Cortex of kidney (tissue), 1 donor: ENCODE results near the gene ZNF665.
"Not testable (repeated sequence)": the region's sequence is repeated elsewhere in the genome, so short reads cannot be mapped to it uniquely, and the experiment has no call there.

Experiments used
- DNase-seq: peaks from one replicate; lab custom pipeline; 2025; lab: John Stamatoyannopoulos, UW

ZNF665 gene

DNA sequence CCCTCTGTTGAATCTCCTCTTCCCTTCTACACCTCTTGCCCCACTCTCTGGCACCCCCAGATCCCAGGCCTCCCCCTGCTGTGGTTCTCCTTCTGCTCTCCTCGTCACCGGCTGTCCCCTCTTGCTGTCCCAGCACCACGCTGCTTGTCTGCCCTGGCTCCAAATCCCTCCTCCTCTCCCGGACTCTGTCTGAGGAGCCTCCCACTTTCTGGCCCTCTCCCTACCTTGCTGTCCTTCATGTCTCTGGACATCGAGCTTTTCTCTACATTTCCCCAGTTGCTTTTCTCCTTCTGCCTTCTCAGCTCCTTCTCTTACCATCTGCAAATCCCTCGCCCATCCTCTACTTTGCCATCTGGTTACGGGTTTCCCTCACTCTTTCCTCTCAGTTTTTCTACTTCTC lies 35.5 kb downstream of the ZNF665 start:
- DNase-seq: no peak

DNA sequence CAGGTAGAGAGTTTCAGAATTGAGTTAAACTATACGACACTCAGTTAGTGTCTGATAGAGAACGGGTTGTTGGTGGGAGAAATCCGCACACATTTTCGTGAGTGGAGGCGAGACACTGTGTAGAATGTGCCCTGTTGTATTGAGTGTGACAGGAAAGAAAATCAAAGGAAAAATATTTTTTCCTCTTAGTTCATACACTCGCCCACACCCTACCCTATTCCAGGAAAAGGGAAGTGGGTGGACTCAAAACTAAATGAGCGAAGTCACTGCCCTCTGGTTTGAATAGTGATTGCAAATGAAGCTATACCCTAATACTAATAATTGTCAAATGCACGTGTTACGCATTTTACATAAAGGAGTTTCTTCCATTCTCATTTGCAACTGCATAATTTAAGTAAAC lies 36.3 kb downstream of the ZNF665 start:
- no peak for DNase-seq

DNA sequence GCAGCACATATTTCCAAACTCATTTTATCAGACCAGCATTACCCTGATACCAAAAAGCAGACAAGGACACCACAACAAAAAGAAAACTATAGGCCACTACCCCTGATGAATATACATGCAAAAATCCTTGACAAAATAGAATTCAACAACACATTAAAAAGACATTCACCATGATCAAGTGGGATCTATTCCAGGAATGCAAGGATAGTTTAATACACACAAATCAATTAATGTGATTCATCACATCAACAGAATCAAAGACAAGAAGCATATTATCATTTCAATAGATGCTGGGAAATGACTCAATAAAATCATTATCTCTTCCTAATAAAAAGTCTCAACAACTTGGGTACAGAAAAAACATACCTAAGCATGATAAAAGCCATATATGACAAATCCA lies 45.5 kb downstream of the ZNF665 start:
- DNase-seq: no peak

DNA sequence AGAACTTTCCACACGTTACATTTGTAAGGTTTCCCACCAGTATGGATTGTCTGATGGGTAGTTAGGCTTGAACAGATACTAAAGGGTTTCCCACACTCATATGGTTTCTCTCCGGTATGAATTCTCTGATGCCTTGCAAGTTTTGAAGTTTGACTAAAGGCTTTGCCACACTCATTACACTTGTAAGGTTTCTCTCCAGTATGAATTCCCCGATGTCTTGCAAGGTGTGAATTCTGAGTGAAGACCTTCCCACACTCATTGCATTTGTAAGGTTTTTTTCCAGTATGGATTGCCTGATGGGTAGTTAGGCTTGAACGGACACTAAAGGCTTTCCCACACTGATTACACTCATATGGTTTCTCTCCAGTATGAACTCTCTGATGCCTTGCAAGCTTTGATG lies 52.8 kb downstream of the ZNF665 start:
- no peak for DNase-seq

DNA sequence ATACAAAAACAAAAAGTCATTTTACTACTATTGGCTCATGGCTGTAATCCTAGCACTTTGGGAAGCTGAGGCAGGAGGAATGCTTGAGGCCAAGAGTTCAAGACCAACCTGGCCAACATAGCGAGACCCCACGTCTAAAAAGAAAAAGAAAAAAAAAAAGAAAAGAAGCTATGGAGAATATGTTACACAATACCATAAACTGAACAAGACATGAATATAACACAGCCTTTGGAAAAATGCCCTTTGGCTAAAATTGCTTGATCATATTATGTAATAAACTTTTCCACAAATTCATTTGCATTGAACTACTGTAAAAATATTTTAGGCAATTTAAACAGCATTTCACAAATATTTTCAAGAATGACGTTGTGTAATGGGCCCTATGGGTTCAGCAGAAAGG lies 56.7 kb downstream of the ZNF665 start:
- no peak for DNase-seq

DNA sequence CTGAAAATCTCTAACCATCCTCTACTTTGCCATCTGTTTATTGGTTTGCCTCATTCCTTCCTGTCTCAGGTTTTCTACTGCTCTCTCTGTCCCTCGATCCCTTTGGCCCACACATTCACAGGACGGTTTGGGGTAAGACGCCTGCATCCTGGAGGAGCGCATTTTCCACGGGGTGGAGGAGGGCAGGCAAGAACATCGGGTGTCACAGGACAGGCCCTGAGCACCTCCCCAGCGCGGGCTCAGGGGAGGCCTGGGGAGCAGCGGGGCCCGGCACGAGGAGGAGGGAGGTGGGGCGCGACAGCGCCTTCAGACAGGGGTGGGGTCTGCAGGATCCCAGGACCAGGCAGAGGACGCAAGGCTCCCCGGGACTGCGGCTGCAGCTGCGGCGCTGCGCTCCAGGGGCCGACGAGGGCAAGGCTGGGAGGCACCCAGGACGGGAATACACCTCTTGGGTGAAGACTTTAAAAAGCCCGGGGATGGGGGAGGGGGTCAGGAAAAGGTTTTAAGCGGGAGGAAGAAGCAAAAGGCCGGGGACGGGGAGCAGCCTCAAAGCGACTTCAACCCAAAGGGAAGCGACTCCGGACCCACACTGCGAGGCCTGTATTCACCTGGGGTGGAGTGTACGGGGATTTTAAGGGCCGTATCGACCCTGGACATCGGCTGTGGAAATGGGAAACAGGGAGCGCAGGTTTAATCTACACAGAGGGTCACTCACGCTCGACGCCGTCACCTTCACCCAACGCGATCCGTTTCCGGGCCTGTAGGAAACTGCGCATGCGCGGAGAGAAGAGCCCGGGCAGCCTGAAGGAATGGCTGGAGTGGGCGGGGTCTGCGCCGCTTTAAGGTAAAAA lies 60.8 kb downstream of the ZNF665 start, which contains the start of gene ZNF415:
Gene ZNF415 (minus strand): TSS at position 770 of the 851 bp plus-strand sequence. CDS start 10,234 bp downstream, outside the sequence.
- DNase-seq: no peak

DNA sequence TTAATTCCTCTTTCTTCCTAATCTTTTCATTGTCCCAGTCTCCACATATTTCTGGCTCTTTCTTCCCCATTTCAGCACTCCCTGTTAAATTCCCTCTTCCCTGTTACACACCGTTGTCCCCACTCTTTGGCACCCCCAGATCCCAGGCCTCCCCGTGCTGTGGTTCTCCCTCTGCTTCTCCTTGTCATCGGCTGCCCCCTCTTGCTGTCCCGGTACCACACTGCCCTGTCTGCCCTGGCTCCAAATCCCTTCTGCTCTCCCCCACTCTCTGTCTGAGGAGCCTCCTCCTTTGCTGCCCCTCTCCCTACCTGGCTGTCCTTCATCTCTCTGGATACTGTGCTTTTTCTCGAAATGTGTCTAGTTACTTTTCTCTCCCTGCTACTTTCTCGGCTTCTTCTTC lies 61.4 kb downstream of the ZNF665 start:
- DNase-seq: no peak

DNA sequence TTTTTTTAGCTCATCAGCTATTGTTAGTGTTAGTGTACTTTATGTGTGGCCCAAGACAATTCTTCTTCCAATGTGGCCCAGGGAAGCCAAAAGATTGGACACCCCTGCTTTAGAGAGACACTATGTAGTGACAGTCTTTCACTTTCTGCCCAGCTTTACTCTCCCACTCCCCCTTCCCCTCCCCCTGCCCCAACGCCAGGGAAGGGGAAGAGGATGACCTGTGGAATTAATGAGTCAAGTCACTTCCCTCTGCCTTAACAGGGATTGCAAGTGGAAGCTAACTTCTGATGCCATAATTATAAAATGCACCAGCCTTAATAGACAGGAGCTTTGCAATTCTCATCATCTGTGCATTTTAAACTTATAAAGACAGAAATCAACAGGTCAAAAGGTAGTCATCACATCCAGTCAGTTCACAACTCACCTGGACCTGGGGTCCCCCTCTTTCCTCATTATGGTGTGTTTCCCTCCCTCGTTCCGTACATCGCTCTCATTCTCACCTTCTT lies 62.0 kb downstream of the ZNF665 start:
- DNase-seq: no peak

DNA sequence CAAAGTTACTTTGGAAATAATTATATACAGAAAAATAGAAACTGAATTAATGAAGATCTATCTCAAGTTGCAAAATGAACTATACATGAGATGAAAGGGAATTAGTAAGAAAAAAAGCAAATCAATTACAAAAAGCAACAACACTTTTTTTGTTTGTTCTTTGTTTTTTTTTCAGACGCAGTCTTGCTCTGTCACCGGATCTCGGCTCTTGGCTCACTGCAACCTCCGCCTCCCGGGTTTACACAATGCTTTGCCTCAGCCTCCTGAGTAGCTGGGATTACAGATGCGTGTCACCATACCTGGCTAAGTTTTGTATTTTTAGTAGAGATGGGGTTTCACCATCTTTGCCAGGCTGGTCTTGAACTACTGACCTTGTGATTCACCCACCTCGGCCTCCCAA lies 62.7 kb downstream of the ZNF665 start:
- DNase-seq: no peak

DNA sequence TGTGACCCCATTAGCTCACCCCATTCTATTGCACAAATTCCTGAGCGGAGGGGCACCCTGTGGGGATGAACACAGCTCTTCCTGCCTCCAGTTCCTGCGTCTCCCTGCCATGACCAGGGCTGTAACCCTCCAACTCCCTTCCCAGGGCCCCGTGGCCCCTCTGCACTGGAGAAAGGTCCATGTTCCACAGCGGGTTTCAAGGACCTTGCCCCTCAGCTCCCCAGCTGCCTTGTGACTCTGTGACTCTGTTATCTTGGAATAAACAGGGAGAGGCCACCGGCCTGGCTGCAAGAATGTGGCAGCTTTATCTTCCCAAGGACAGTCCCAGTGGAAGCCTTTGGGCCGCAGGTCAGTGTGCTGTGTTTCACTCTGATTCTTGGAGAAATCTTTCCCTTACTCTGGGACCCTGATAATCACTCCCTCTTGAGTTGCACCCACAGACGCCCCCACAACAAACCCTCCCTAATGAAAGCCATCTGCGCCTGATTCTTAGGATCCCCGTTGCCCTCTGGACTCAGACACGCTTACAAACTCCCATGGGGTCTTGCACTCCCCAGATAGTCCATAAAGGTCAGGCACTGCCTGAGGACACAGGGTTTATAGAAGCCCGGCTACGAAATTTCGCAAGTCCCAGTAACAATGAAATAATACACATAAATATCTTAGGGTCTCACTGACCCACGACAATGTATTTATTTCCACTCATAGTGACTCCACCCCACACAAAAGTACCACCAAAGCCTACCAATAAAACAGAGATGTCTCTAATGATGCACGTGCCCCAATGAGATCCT lies 66.2 kb downstream of the ZNF665 start:
- DNase-seq: not testable (repeated sequence)

DNA sequence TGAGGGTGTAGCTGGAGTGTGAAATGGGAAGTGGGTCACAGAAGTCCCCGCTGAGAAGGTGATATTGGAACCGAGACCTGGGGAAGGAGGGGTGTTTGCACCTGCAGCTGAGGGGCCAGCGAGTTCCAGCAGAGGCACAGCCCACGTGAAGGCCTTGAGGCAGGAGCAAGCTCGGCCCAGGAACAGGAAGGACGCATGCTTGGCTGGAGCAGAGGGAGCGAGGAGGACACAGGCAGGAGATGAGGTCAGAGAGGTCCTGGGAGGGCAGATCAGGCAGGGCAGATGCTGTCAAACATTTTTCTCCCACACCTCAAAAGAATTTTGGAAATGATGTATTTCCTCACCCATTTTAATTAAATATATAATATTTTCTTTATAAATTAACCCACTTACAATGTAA lies 69.8 kb downstream of the ZNF665 start:
- DNase-seq: no peak
